GM21786 (cell line): ENCODE results near the gene CFAP221.
A peak's percentile ranks its signal among the peaks of the same experiment; 100 is the strongest.

Source experiments
- ATAC-seq: cut with Tn5 transposase; IDR thresholded peaks from one replicate; pipeline ENCODE4 v1.9.1; 2021; ENCODE audit not compliant: unreplicated experiment

The CFAP221 gene

DNA sequence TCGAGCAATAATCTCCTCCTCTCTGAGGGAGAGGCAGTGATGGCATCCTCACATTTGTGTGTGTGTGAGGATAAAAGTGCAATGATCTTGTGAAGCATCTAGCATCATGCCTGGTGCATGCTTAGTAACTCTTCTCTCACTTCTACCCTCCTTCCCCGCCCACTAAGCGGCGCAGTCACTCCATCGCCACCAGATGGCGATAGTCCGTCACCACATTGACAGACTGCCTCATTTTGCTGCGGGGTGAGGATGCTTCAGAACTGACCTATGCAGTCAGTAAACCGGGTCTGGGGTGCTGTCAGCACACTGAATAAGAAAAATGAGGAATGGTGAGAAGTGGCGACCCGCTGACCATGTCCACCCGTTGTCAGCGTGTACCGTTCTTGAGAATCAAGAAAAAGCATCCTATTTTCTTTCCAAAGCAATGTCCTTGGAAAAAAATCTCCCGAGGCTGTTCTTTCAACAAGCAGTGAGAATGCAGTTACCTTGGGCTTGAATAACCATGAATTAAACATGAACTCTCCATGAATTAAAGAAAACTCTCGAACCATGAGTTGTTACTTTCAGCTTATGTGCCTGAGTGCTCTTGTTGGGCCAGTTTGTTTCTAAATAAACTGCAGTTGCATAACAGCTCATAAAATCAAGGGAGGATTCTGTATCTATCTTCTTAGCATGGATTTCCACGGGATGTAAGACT is 97.5 kb downstream of the CFAP221 start:
- peak; percentile 87 for ATAC-seq

DNA sequence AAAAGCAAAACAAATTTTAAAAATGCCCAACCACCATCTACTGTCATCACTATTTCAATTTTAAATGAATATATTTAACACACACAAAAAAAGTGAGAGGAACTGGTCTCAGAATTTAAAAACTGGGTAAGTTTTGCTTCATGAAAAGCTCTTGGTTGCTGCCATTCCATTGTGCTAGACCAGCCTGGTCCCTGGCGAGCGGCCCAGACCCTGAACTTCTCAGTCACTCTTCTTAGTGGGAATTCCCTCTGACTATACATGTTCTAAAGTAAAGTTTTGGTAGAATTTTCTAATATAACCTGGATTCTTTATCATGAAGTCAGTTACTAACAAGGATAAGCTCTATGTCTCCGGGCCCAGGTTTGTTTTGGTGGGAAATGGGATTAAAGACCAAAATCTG is 99.9 kb downstream of the CFAP221 start:
- no peak for ATAC-seq

GRCh38 chr2:119645173-119645855 is 101.1 kb downstream of the CFAP221 start:
- ATAC-seq, result no peak

- ATAC-seq, result no peak
Observed at GRCh38 chr2:119646149-119646548, 101.9 kb downstream of the CFAP221 start.

DNA sequence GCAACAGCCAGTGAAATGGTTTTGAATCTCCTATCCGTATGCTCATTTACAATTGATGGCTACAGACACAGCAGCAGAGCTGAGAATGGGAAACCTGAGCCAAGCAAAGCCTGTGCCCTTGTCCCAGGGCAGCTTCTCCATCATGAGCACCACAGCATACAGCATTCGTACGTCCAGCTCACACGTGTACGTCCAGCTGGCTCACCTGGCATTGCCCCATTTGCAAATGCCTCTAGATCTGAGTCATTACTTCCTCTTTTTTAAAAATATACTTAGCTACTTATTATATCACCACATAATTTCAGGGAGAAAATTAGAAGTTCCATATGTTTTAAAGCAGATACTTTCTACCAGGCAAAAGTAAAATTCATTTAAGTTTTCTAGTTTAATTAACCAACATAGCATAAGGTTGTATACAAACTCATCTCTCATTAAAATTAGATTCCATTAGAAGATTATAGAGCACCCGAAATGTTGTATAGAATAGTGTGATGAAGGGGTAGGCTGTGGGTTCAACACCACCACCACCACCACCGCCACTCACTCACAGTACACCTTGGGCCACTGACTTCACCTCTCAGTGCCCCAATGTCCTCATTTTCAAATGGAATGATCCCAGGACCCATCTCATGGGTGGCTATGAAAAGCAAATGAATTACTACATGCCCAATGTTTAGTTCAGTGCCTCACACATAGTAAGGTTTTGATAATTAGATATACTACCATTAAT is 103.4 kb downstream of the CFAP221 start:
- peak; percentile 91 for ATAC-seq

DNA sequence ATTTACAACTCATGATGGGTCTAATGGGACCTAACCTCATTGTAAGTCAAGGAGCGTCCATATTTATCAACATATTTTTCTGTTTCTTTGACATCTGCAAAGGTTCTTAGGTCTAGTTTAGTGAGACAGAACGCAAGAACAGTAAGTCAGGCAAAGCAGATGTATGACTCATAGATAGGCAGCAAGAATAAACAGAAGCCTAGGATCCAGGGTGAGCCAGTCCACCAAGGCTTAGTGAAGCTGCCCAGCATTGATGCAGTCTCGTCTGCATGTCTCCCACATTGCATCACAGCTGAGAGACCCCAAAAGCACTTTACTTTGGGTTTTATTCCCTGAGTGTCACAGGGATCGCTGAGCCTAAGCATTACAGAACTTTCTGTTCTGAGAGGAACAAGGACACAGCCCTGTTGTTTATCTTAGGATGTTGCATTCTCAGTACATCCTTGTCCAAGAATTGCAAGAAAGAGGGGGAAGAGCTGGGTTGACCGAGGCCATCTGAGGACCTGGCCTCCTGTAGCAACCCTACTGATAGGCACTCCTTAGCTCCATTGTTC is 105.2 kb downstream of the CFAP221 start:
- no peak for ATAC-seq

DNA sequence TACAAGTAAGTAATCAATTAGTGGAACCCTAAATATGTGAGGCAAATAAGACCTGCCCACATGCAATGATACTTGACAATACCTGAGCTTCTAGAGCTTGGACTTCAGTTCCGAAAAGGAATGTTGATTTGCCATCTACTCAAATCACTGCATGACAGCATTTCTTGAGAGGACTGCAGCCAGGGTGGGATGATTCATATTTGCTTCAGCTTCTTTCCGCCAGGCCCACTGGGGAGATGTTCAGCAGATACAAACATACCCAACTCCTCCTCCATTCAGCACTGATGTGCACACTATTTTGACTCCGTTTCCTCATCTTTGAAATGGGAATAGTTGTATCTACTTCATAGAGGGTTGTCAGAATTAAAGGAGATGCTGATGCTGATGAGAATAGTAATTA is 106.0 kb downstream of the CFAP221 start:
- no peak for ATAC-seq

DNA sequence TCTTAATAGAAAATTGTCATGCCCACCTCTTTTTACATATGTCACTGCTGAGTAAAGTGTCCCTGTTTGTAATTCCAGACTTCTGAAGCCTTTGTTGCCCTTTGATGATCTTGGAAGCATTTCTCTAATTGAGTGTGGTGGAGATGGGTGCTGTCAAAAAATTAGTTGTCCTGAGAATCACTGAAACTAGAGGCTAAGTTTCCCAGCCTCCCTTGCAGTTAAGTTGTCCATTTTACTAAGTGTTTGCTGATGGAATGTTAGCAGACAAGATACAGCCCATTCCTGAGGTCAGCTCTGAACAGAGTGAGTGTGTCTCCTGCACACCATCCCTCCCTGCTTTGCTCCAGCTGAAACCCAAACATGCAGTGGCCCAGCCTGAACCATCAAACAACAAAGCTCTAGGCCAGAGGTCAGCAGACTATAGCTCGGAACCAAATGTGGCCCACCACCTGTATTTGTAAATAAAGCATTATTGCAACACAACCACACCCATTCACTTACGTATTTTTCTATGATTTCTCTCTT is 106.7 kb downstream of the CFAP221 start:
- no peak for ATAC-seq

DNA sequence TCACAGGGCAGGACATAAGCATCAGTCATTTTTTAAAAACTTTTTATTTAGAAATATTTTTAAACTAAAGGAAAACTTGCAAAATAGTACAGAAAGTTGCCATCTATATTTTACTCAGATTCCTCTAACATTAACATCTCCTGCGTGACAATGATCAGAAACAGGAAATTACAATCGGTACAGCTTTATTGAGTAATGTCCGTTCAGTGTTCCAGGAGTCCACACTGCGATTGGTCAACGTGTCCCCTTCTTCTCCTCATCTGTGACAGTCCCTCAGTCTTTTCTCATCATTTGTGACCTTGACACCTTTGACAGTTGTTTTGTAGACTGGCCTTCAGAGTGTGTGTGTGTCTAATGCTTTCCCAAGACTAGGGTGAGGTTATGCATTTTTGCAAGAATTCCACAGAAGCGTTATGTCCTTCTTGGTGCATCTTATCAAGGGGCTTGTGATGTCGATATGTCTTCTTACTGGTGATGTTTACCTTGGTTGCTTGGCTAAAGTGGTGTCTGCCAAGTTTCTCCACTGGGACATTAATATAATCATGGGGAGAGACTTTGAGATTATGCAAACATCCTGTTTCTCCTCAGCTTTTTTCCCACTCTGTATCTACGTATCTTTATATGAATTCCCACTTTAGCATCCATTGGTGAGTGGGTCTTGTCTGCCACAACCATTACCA is 113.4 kb downstream of the CFAP221 start:
- no peak for ATAC-seq

DNA sequence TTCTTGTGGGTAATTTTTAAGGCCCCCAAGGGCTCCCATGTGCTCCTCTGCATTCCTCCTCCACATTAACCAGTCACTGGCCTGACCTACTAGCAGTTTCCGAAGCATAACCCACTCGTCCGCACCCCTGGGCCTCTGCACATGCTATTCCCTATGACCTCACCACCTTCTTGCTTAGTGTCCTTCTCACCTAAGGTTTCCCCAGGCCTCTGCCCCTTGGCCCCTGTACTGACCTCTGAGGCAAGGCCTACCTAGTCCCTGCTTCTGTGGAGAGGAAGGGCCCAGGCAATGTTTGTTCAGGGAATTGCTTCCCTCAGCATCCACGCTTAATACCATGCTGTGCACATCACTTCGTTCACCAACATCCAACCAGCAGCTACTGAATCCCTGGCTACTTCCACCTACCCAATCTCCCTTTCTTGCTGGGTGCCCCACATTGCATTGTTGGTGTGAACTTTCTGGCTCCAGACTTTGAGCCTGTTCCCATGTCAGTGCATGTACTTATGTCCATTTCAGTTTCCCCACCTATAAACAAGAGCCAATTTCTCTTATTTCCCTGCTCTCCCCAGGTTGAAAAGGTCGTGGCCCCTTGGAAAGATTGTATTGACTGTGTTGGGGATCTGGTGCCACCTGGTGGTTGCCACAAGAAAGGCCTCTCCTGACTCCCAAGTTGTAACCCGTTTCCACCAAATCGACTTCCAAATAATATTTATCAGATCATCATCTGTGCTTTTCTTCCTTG is 115.5 kb downstream of the CFAP221 start:
- ATAC-seq, result no peak

GRCh38 chr2:119660343-119660658 is 116.1 kb downstream of the CFAP221 start:
- no peak for ATAC-seq

GRCh38 chr2:119662297-119662696 is 118.0 kb downstream of the CFAP221 start:
- ATAC-seq, result no peak

DNA sequence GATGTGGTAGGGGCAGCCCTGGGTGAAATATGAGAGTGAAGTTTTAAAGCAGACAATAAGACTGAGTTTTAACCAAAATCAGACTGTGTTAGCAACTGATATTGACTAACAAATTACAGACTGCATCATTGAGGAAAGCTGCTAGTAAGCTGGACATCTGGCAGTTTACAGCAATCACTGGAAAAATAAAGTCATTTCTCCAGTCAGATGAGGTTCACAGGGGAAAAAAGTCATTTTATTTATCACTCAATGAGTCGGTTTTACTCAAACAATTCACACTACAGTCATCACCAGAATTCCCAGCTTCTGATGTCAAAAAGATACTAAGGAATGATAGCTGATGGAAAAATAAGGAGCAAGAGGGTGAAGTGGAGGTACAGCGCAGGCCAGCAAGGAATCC is 124.3 kb downstream of the CFAP221 start:
- ATAC-seq, result no peak

DNA sequence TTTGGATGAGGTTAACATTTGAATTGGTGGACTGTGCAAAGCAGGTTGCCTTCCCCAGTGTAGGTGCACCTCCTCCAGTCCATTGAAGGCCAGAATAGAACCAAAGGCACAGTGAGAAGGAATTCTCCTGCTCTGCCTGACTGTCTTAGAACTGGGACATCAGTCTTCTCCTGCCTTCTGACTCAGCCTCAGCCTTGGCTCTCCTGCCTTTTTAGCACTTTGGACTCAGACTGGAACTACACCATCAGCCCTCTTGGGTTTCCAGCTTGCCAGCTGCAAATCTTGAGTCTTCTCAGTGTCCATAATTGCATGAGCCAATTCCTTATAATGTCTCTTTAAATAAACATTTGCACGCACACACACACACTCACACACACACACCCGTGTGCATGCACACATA is 126.8 kb downstream of the CFAP221 start:
- no peak for ATAC-seq

GRCh38 chr2:119671752-119672151 is 127.5 kb downstream of the CFAP221 start:
- no peak for ATAC-seq

GRCh38 chr2:119672161-119672862 is 128.1 kb downstream of the CFAP221 start:
- ATAC-seq, result no peak

DNA sequence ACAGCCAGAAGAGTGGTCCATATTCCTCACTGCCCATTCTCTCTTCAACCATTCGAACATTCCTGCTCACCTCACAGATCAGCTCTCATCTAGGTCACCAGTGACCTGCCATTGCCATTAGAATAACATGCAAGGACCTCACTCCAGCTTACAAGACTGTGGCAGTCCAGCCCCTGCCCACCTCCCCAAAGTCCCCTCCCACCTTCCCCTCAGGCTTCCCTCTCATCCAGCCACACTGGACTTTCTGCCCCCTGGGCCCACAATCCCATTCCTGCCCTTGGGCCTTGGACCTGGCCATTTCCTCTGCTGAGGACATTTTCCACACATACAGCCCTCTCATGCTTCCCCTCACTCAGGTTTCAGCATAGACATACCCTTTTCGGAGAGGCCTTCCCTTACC is 129.5 kb downstream of the CFAP221 start:
- ATAC-seq, result no peak

- no peak for ATAC-seq
Observed at GRCh38 chr2:119674711-119675500, 130.7 kb downstream of the CFAP221 start.

GRCh38 chr2:119678021-119678656 is 133.9 kb downstream of the CFAP221 start:
- ATAC-seq, result no peak
